ENCODE measurements around the gene SOS1. TPM values are rescaled to one million over a fixed set of nuclear protein-coding genes. Genes with fewer than 3 reads are reported as not detected.
A peak's percentile ranks its signal among the peaks of the same experiment; 100 is the strongest.

Gene SOS1
- total and polyA plus RNA-seq, 2 of the 13 experiments (the other 11 are each of a cell fraction or from before 2014, with no cell fraction given): 20.8 to 60.4 TPM

- Histone ChIP-seq H3K36me3 (replicated peaks in 1 of 2; ENCODE audit: control insufficient read depth in 1 of 2, insufficient read depth in 2 of 2, low read length in 2 of 2) (peaks cover 6 to 40% of the 10 kb centered on the region in 2 experiments; a peak in 4 of 5 replicates), H4K20me1 (ENCODE audit: insufficient read depth, low read length) (peaks cover 9% of the 10 kb centered on the region; the same call in 1 of the 2 replicates), H2AFZ (ENCODE audit: low read length) (no peak overlapping the region), H3K9ac (ENCODE audit: insufficient read depth, low read depth, low read length) (no peak overlapping the region), H3K4me3 (replicated peaks in 1 of 3; ENCODE audit: insufficient read depth in 1 of 3, low read depth in 2 of 3, low read length in 3 of 3) (no peak overlapping the region), H3K4me1 (ENCODE audit: insufficient read depth, low read length) (no peaks in the 10 kb centered on the region), H3K27me3 (ENCODE audit: control insufficient read depth in 1 of 2, insufficient read depth in 2 of 2, low read length in 2 of 2) (no peaks in the 10 kb centered on the region), H3K4me2 (ENCODE audit: low read depth, low read length) (no peak overlapping the region), H3K9me3 (ENCODE audit: low read length) (no peaks in the 10 kb centered on the region), H3K79me2 (ENCODE audit: insufficient read depth, low read length) (peaks cover 21% of the 10 kb centered on the region), H3K27ac (ENCODE audit: extremely low read length, insufficient read depth, low read length) (no peak overlapping the region)
- BruUV-seq (replicated peaks): TSS peak; percentile 12
- FAIRE-seq: no peak
- in situ Hi-C loops (cut with HindIII; ENCODE audit: extremely low pct_ligation_motif_present, low pct_unique_long_range_greater_than_20kb) (loop anchor here (5.0 to 10.0 kb wide), 2 partner anchors 49 to 162 kb away; no protein-coding TSS in a partner anchor), intact Hi-C loops (cut with micrococcal nuclease; ENCODE audit: unreplicated experiment) (no loop called here)
- POLR2A ChIA-PET: no interaction called here
- DNase-seq (ENCODE audit: low spot score): no peak
- CTCF ChIA-PET (ENCODE audit: low intra/inter-chr PET ratio, low total read pairs): no interaction called here
- ATAC-seq: no peak
- TF ChIP-seq MIXL1 (CRISPR knock-in tag; IDR thresholded peaks at IDR 0.05) (no peak), ATF4 (CRISPR knock-in tag; IDR thresholded peaks at IDR 0.05) (no peak), HMGXB4 (CRISPR knock-in tag; IDR thresholded peaks at IDR 0.05; ENCODE audit: borderline replicate concordance in 1 of 2, low read depth in 1 of 2) (no peak), FIP1L1 (IDR thresholded peaks at IDR 0.05; ENCODE audit: borderline replicate concordance, insufficient read depth, low read depth, low read length) (no peak), MNT (IDR thresholded peaks at IDR 0.05) (no peak), ZNF296 (CRISPR knock-in tag; conservative IDR thresholded peaks at IDR 0.05) (no peak), HMGXB3 (CRISPR knock-in tag; IDR thresholded peaks at IDR 0.05; ENCODE audit: borderline replicate concordance) (no peak), ZNF160 (CRISPR knock-in tag; IDR thresholded peaks at IDR 0.05) (no peak), ZNF558 (CRISPR knock-in tag; IDR thresholded peaks at IDR 0.05; ENCODE audit: borderline replicate concordance) (no peak), ZNF776 (CRISPR knock-in tag; IDR thresholded peaks at IDR 0.05) (no peak), FOXO4 (CRISPR knock-in tag; conservative IDR thresholded peaks at IDR 0.05) (no peak), ZNF598 (CRISPR knock-in tag; IDR thresholded peaks at IDR 0.05; ENCODE audit: borderline replicate concordance) (no peak), ZMYM4 (CRISPR knock-in tag; IDR thresholded peaks at IDR 0.05) (no peak), MLX (CRISPR knock-in tag; IDR thresholded peaks at IDR 0.05) (no peak)
Measured at GRCh38 chr2:39065616-39066015, 55.2 kb downstream of the SOS1 start.

All from HepG2 (cell line).